Panc1 (cell line): ENCODE data around the gene ZNF184. TPM values are rescaled to one million over a fixed set of nuclear protein-coding genes. Genes with fewer than 3 reads are reported as not detected.
A peak's percentile ranks its signal among the peaks of the same experiment; 100 is the strongest.

ENCODE experiments used
- ATAC-seq: fragments of 200-7000 bp; cut with Tn5 transposase; 2 replicates; pipeline ENCODE4 v1.9.1; 2020; ENCODE audit warnings: mild to moderate bottlenecking, moderate library complexity
- BruUV-seq: library from RNA; stranded (reverse); fragments of 400-500 nt; replicated peaks from 2 replicates; lab custom pipeline; 2021; lab: Mats Ljungman, UMichigan
- CTCF ChIA-PET: fragments of 300-600 bp; sonication (Branson Sonifier 250); formaldehyde crosslinking; loops from one replicate; lab custom pipeline; 2022; ENCODE audit warnings: antibody characterized with exemption; lab: Charles Lee
- POLR2A ChIA-PET: fragments of 300-600 bp; sonication (Branson Sonifier 250); formaldehyde crosslinking; loops from one replicate; lab custom pipeline; 2022; ENCODE audit warnings: antibody characterized with exemption; lab: Charles Lee
- DNase-seq: peaks from one replicate; pipeline ENCODE4 v3.0.0-alpha.2; 2010; ENCODE audit warnings: low read depth, low spot score
- H3K27ac ChIP-seq: 2 replicates; pipeline ENCODE4 v1.5.1; 2011; ENCODE audit warnings: mild to moderate bottlenecking, low read length, inconsistent platforms
- H3K27me3 ChIP-seq: fragments of 200-500 bp; sonication (Bioruptor generic); 2 replicates; pipeline ENCODE4 v1.6.0; 2014; ENCODE audit warnings: low read length, inconsistent platforms; ENCODE audit not compliant: control insufficient read depth, insufficient read depth
- H3K36me3 ChIP-seq: fragments of 200-500 bp; sonication (Bioruptor generic); 2 replicates; pipeline ENCODE4 v1.5.1; 2014; ENCODE audit warnings: inconsistent platforms, mild to moderate bottlenecking, low read length, moderate library complexity; ENCODE audit not compliant: control insufficient read depth, insufficient read depth
- H3K4me1 ChIP-seq: 2 replicates; pipeline ENCODE4 v1.5.1; 2011; ENCODE audit warnings: inconsistent platforms, mild to moderate bottlenecking, low read length, moderate library complexity; ENCODE audit not compliant: control insufficient read depth, insufficient read depth
- H3K4me3 ChIP-seq, 2 experiments: 2 replicates each; pipeline ENCODE4 v1.5.1; 2011 to 2012; ENCODE audit warnings: low read depth in 2 of 2, low read length in 2 of 2, mild to moderate bottlenecking in 2 of 2, inconsistent platforms in 1 of 2, moderate library complexity in 1 of 2
- H3K9me3 ChIP-seq: fragments of 200-500 bp; sonication (Bioruptor generic); 2 replicates; pipeline ENCODE4 v1.5.1; 2014; ENCODE audit warnings: low read depth, mild to moderate bottlenecking, inconsistent platforms, low read length, moderate library complexity; ENCODE audit not compliant: control insufficient read depth, insufficient read depth
- CTCF ChIP-seq: fragments of 450-650 bp; IDR thresholded peaks from 2 replicates; pipeline ENCODE4 v1.5.1; 2017; ENCODE audit warnings: mild to moderate bottlenecking
- POLR2AphosphoS5 ChIP-seq: IDR thresholded peaks from 2 replicates; pipeline ENCODE4 v1.6.1; 2012; ENCODE audit warnings: mild to moderate bottlenecking, low read depth, low read length, moderate library complexity
- REST ChIP-seq, 2 experiments: IDR thresholded peaks; 2 replicates each; pipeline ENCODE4 v1.6.1; 2011 to 2012; ENCODE audit warnings: low read depth in 2 of 2, control low read depth in 1 of 2, low read length in 1 of 2, mild to moderate bottlenecking in 1 of 2, moderate library complexity in 1 of 2; ENCODE audit not compliant: insufficient read depth in 1 of 2
- SIN3A ChIP-seq: IDR thresholded peaks from 2 replicates; pipeline ENCODE4 v1.6.1; 2012; ENCODE audit warnings: low read depth, mild to moderate bottlenecking, low read length, moderate library complexity, borderline replicate concordance; ENCODE audit not compliant: insufficient read depth
- TCF7L2 ChIP-seq: IDR thresholded peaks from 2 replicates; pipeline ENCODE4 v1.6.1; 2011; ENCODE audit warnings: mild to moderate bottlenecking, low read depth, low read length, inconsistent platforms
- in situ Hi-C: cut with HindIII; loops from 2 replicates; pipeline ENCODE4 v1.10.0; 2016; ENCODE audit warnings: low sequenced_read_pairs, low pct_unique_long_range_greater_than_20kb
- intact Hi-C: fragments of 100-400 bp; cut with micrococcal nuclease; formaldehyde crosslinking; loops from one replicate; pipeline ENCODE4 v1.10.0; 2022; ENCODE audit not compliant: unreplicated experiment
- total RNA-seq: library from RNA; stranded (reverse); gene quantifications from one replicate; pipeline ENCODE4 v1.2.1, GENCODE V29; 2021; ENCODE audit not compliant: unreplicated experiment

ZNF184 gene
- total RNA-seq, 1 experiment from 2014 or later: 7.8 TPM

- peaks cover 3% of the 10 kb centered on the region for H3K36me3 ChIP-seq
- no peak for TF ChIP-seq SIN3A
- TF ChIP-seq POLR2AphosphoS5: no peak
- no peak for TF ChIP-seq TCF7L2
- no peak for TF ChIP-seq CTCF
- TF ChIP-seq REST (IDR thresholded peaks at IDR 0.05; ENCODE audit: insufficient read depth in 1 of 2, low read depth in 2 of 2, low read length in 1 of 2): no peak
- peaks cover 9% of the 10 kb centered on the region; the same call in 1 of the 2 replicates for H3K9me3 ChIP-seq
- peak overlapping the region; percentile 91 to 92 for H3K4me3 ChIP-seq
- no peaks in the 10 kb centered on the region for H3K27me3 ChIP-seq
- DNase-seq (no peak), ATAC-seq (no peak)
- H3K4me1 ChIP-seq: peaks cover 14% of the 10 kb centered on the region
- BruUV-seq: no TSS peak
- peak overlapping the region; percentile 93; the same call in 1 of the 2 replicates for H3K27ac ChIP-seq
- ChIA-PET CTCF (interaction anchor here (0.6 to 0.7 kb wide), 3 partner anchors 31 to 1872 kb away, joined by 3 to 5 read pairs (median 5); no protein-coding TSS in a partner anchor), POLR2A (interaction anchor here (0.6 to 0.7 kb wide), 2 partner anchors 70 to 132 kb away, joined by 5 to 12 read pairs; no protein-coding TSS in a partner anchor)
- in situ Hi-C loops (no loop called here), intact Hi-C loops (loop anchor here (5.0 to 10.0 kb wide), 3 partner anchors 142 to 299 kb away; no protein-coding TSS in a partner anchor)
These were observed 1.2 kb upstream of the ZNF184 start for GRCh38 chr6:27474172-27474465.

- no peak for TF ChIP-seq REST (IDR thresholded peaks at IDR 0.05; ENCODE audit: insufficient read depth in 1 of 2, low read depth in 2 of 2, low read length in 1 of 2)
- TF ChIP-seq SIN3A: no peak
- peak; percentile 17; the same call in 1 of the 2 replicates for TF ChIP-seq CTCF
- TF ChIP-seq TCF7L2: no peak
- Histone ChIP-seq H3K4me1 (peaks cover 5% of the 10 kb centered on the region), H3K9me3 (peaks cover 28% of the 10 kb centered on the region; the same call in 1 of the 2 replicates), H3K27ac (peak overlapping the region; percentile 93), H3K4me3 (peak overlapping the region; percentile 91 to 92), H3K27me3 (no peaks in the 10 kb centered on the region), H3K36me3 (peaks cover 10% of the 10 kb centered on the region)
- BruUV-seq: no TSS peak
- CTCF ChIA-PET: no interaction called here
- DNase-seq (peak; percentile 85), ATAC-seq (peak; percentile 80)
- in situ Hi-C loops (no loop called here), intact Hi-C loops (loop anchor here (5.0 to 10.0 kb wide), 3 partner anchors 140 to 297 kb away; no protein-coding TSS in a partner anchor)
- POLR2A ChIA-PET: no interaction called here
These were observed 706 bp downstream of the ZNF184 start for GRCh38 chr6:27472182-27472616.
